Measurements from ENCODE around the gene SUSD6.

The SUSD6 gene

DNA sequence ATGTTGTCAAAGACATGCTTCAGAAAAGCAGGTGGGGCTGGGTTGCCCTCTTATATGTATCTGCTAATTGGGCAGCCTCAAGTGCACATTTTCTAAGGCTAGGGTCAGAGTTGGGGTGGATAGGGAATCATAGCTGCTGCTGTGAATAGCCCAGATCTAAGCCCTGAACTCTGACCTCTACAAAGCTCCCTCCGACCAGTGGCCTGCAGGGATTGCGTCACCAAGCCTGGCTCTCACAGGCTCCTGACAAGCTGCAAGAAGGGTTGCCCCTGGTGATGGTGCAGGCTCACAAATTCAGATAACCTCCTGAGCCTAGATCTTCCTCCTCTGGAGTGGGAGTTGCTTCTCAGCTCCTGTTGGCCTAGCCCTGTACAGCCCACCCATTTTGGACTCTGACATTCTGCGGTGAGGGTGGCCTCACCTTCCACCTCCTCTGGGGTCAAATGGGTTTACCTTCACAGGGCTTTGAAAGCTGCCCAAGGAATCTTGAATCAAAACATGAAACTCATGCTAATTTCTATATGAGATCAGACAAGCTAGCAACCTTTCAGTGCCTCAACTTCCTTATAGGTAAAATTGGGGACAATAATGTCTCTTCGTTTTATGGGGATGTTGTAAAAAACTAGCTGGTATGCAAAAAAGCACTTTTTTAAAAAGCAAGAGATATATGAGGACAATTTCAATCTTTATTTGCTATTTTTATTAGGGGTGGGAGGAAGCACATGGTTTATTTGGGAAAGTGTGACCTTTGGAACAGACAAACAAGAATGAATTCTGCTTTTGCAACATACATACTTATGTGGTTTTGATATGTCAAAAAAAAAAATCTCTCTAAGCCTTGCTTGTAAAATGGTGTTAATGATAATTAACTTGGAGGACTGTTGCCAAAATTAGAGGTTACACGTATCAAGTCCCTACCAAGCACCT lies 4.9 kb upstream of the SUSD6 start:
- H3K4me1 ChIP-seq (ENCODE audit: control insufficient read depth, low read length), result peaks cover 19% of the 10 kb centered on the region
- no peaks in the 10 kb centered on the region for H3K9me2 ChIP-seq (replicated peaks; ENCODE audit: control insufficient read depth, low read length)
- H3K27me3 ChIP-seq (ENCODE audit: control insufficient read depth, low read length), result no peaks in the 10 kb centered on the region
- no peaks in the 10 kb centered on the region for H3K9me3 ChIP-seq (ENCODE audit: control insufficient read depth, insufficient read depth, low read length)
- H3K27ac ChIP-seq (ENCODE audit: low read depth, low read length), result no peak overlapping the region
- H3K36me3 ChIP-seq (ENCODE audit: control insufficient read depth, low read length), result no peaks in the 10 kb centered on the region
- no peak overlapping the region for H3K4me2 ChIP-seq (ENCODE audit: low read length)
- no peaks in the 10 kb centered on the region for H3F3A ChIP-seq (ENCODE audit: control insufficient read depth, insufficient read depth)
- H4K20me1 ChIP-seq (ENCODE audit: control insufficient read depth, insufficient read depth, low read depth, low read length), result no peaks in the 10 kb centered on the region
- no peak for TF ChIP-seq EZH2phosphoT487 (IDR thresholded peaks at IDR 0.05; ENCODE audit: borderline replicate concordance, low read length)
- no peak overlapping the region for H3K4me3 ChIP-seq (ENCODE audit: low read length)
- no peaks in the 10 kb centered on the region; the same call in 1 of the 2 replicates for H3K79me2 ChIP-seq (ENCODE audit: control insufficient read depth, low read length)

GRCh38 chr14:69610020-69610873 lies 1.1 kb upstream of the SUSD6 start:
- Histone ChIP-seq H4K20me1 (ENCODE audit: control insufficient read depth, insufficient read depth, low read depth, low read length) (no peaks in the 10 kb centered on the region), H3K4me1 (ENCODE audit: control insufficient read depth, low read length) (peaks cover 46% of the 10 kb centered on the region), H3K9me3 (ENCODE audit: control insufficient read depth, insufficient read depth, low read length) (no peaks in the 10 kb centered on the region), H3K79me2 (ENCODE audit: control insufficient read depth, low read length) (peaks cover 25% of the 10 kb centered on the region), H3K27ac (ENCODE audit: low read depth, low read length) (peak overlapping the region; percentile 62), H3F3A (ENCODE audit: control insufficient read depth, insufficient read depth) (peaks cover 24% of the 10 kb centered on the region), H3K4me2 (ENCODE audit: low read length) (peak overlapping the region; percentile 88), H3K36me3 (ENCODE audit: control insufficient read depth, low read length) (peaks cover 26% of the 10 kb centered on the region), H3K4me3 (ENCODE audit: low read length) (peak overlapping the region; percentile 87), H3K9me2 (replicated peaks; ENCODE audit: control insufficient read depth, low read length) (no peaks in the 10 kb centered on the region), H3K27me3 (ENCODE audit: control insufficient read depth, low read length) (no peaks in the 10 kb centered on the region)
- TF ChIP-seq EZH2phosphoT487 (IDR thresholded peaks at IDR 0.05; ENCODE audit: borderline replicate concordance, low read length), result no peak
- TF ChIP-seq, protein P1, sequence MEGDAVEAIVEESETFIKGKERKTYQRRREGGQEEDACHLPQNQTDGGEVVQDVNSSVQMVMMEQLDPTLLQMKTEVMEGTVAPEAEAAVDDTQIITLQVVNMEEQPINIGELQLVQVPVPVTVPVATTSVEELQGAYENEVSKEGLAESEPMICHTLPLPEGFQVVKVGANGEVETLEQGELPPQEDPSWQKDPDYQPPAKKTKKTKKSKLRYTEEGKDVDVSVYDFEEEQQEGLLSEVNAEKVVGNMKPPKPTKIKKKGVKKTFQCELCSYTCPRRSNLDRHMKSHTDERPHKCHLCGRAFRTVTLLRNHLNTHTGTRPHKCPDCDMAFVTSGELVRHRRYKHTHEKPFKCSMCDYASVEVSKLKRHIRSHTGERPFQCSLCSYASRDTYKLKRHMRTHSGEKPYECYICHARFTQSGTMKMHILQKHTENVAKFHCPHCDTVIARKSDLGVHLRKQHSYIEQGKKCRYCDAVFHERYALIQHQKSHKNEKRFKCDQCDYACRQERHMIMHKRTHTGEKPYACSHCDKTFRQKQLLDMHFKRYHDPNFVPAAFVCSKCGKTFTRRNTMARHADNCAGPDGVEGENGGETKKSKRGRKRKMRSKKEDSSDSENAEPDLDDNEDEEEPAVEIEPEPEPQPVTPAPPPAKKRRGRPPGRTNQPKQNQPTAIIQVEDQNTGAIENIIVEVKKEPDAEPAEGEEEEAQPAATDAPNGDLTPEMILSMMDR (IDR thresholded peaks at IDR 0.05; ENCODE audit: low read depth, low read length, poor library complexity, severe bottlenecking), result no peak

DNA sequence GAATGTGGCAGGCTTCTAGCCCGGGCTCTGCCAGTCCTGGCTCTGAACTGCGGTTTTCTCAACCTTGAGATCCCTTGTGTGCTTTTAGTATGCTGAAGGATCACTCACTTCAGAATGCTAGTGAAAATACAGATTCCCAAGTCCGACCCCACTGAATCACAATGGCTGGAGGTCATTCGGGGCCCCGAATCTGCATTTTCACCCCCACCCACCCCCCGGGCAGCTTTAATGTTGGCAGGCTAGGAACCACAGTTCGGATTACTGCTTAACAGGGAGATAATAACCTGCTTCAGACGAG lies 573 bp upstream of the SUSD6 start:
- H3K27ac ChIP-seq (ENCODE audit: low read depth, low read length), result peak overlapping the region; percentile 62
- no peaks in the 10 kb centered on the region for H4K20me1 ChIP-seq (ENCODE audit: control insufficient read depth, insufficient read depth, low read depth, low read length)
- peak overlapping the region; percentile 87 for H3K4me3 ChIP-seq (ENCODE audit: low read length)
- H3K4me1 ChIP-seq (ENCODE audit: control insufficient read depth, low read length), result peaks cover 51% of the 10 kb centered on the region
- H3K9me2 ChIP-seq (replicated peaks; ENCODE audit: control insufficient read depth, low read length), result no peaks in the 10 kb centered on the region
- H3K4me2 ChIP-seq (ENCODE audit: low read length), result peak overlapping the region; percentile 88
- H3F3A ChIP-seq (ENCODE audit: control insufficient read depth, insufficient read depth), result peaks cover 29% of the 10 kb centered on the region
- H3K27me3 ChIP-seq (ENCODE audit: control insufficient read depth, low read length), result no peaks in the 10 kb centered on the region
- H3K36me3 ChIP-seq (ENCODE audit: control insufficient read depth, low read length), result peaks cover 27% of the 10 kb centered on the region
- H3K79me2 ChIP-seq (ENCODE audit: control insufficient read depth, low read length), result peaks cover 26% of the 10 kb centered on the region
- H3K9me3 ChIP-seq (ENCODE audit: control insufficient read depth, insufficient read depth, low read length), result no peaks in the 10 kb centered on the region
- TF ChIP-seq, protein P1 (IDR thresholded peaks at IDR 0.05; ENCODE audit: low read depth, low read length, poor library complexity, severe bottlenecking), result no peak
- TF ChIP-seq EZH2phosphoT487 (IDR thresholded peaks at IDR 0.05; ENCODE audit: borderline replicate concordance, low read length), result no peak

All from DOHH2 (cell line).